ENCODE results near the gene FOXD3.

DNA sequence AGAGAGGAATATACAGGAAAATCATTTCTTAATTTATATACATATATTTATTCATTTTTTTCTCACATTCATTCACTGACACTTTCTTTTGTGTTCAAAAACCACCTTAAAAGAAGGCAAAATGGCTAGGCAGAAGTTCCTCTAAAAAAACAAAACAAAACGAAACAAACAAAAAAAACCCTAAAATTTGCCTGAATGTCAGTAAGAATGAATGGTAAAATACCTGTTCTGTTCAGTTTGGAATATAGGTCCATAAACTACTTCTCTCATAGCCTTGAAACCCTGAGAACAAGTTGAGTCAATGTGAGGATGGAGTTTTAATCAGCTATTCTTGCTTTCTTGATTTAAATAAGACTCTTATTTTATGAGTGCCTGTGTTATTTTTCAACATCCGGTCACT, 30.4 kb downstream of the FOXD3 start:
- TF ChIP-seq POLR2AphosphoS5 (IDR thresholded peaks at IDR 0.05; ENCODE audit: borderline replicate concordance, low read depth, low read length) = no peak
- TF ChIP-seq EZH2 (IDR thresholded peaks at IDR 0.05) = no peak

All from SK-N-MC (cell line).